AG04450 (cell line): Measurements from ENCODE around the gene APP. TPM values are rescaled to one million over a fixed set of nuclear protein-coding genes. Genes with fewer than 3 reads are reported as not detected.

Experiments used
- CTCF ChIA-PET: fragments of 300-600, 350-600 bp; formaldehyde crosslinking; extraction: SDS; loops from one replicate; lab custom pipeline; 2022; ENCODE audit warnings: antibody characterized with exemption, inconsistent platforms; lab: Charles Lee
- POLR2A ChIA-PET: fragments of 350-600 bp; formaldehyde crosslinking; extraction: SDS; loops from one replicate; lab custom pipeline; 2021; ENCODE audit warnings: antibody characterized with exemption, inconsistent platforms; lab: Yijun Ruan, JAX
- DNase-seq: peaks from one replicate; pipeline ENCODE4 v3.0.0-alpha.2; 2011; ENCODE audit warnings: low read depth, low spot score
- H3K27ac ChIP-seq: one replicate; pipeline ENCODE4 v1.5.1; 2012; ENCODE audit warnings: low read depth, low read length, control low read depth
- H3K27me3 ChIP-seq: one replicate; pipeline ENCODE4 v1.6.0; 2012; ENCODE audit warnings: low read length; ENCODE audit not compliant: control insufficient read depth, insufficient read depth
- H3K4me3 ChIP-seq: 2 replicates; pipeline ENCODE4 v1.5.1; 2011; ENCODE audit warnings: mild to moderate bottlenecking, low read depth, low read length, control low read depth
- H3K9me3 ChIP-seq: 2 replicates; pipeline ENCODE4 v1.5.1; 2012; ENCODE audit warnings: low read length; ENCODE audit not compliant: control insufficient read depth, insufficient read depth
- CTCF ChIP-seq: IDR thresholded peaks from 2 replicates; pipeline ENCODE4 v1.5.1; 2011; ENCODE audit warnings: low read depth, low read length, control low read depth, inconsistent platforms
- polyA plus RNA-seq: library from polyadenylated mRNA; depleted of rRNA; stranded (reverse); fragments of >200 nt; gene quantifications from 2 replicates; pipeline ENCODE4 v1.2.3, GENCODE V29; 2011

Gene APP
- polyA plus RNA-seq, 1 experiment, result 870 TPM

GRCh38 chr21:26171258-26172100, 909 bp upstream of the APP start:
- ChIA-PET POLR2A (interaction anchor here (0.6 kb wide), 1 partner anchor 1865 kb away, joined by 3 read pairs; no protein-coding TSS in a partner anchor), CTCF (interaction anchor here (0.6 to 1.8 kb wide), 14 partner anchors 10 to 563 kb away, joined by 3 to 15 read pairs (median 4); no protein-coding TSS in a partner anchor)
- no peak for DNase-seq
- Histone ChIP-seq H3K9me3 (no peaks in the 10 kb centered on the region; the same call in 1 of the 2 replicates), H3K4me3 (peak overlapping the region; percentile 73), H3K27ac (no peak overlapping the region), H3K27me3 (peaks cover 6% of the 10 kb centered on the region)
- no peak for TF ChIP-seq CTCF

- Histone ChIP-seq H3K4me3 (peak overlapping the region; percentile 85), H3K27ac (peak overlapping the region; percentile 77), H3K9me3 (no peaks in the 10 kb centered on the region; the same call in 1 of the 2 replicates), H3K27me3 (peaks cover 6% of the 10 kb centered on the region)
- TF ChIP-seq CTCF, result no peak
- ChIA-PET CTCF (interaction anchor here (0.6 to 2.7 kb wide), 12 partner anchors 11 to 289 kb away, joined by 3 to 21 read pairs (median 4); no protein-coding TSS in a partner anchor), POLR2A (interaction anchor here (0.6 to 1.6 kb wide), 6 partner anchors 30 to 666 kb away, joined by 3 to 8 read pairs (median 4); partner anchors contain the start of genes ATP5PF and GABPA)
- no peak for DNase-seq
Measured at GRCh38 chr21:26169611-26170470, 729 bp downstream of the APP start.

- Histone ChIP-seq H3K4me3 (peak overlapping the region; percentile 85), H3K27me3 (peaks cover 6% of the 10 kb centered on the region), H3K9me3 (no peaks in the 10 kb centered on the region; the same call in 1 of the 2 replicates), H3K27ac (peak overlapping the region; percentile 68)
- peak; percentile 63 for TF ChIP-seq CTCF
- POLR2A ChIA-PET, result interaction anchor here (0.7 to 1.6 kb wide), 4 partner anchors 21 to 434 kb away, joined by 3 to 8 read pairs (median 4); partner anchors contain the start of genes ATP5PF and GABPA
- CTCF ChIA-PET, result interaction anchor here (0.6 to 2.7 kb wide), 9 partner anchors 11 to 288 kb away, joined by 3 to 21 read pairs (median 5); no protein-coding TSS in a partner anchor
- no peak for DNase-seq
Measured at GRCh38 chr21:26169061-26169610, 1.4 kb downstream of the APP start.

- no peak for DNase-seq
- Histone ChIP-seq H3K4me3 (peak overlapping the region; percentile 85), H3K9me3 (no peaks in the 10 kb centered on the region; the same call in 1 of the 2 replicates), H3K27me3 (peaks cover 3% of the 10 kb centered on the region), H3K27ac (no peak overlapping the region)
- no peak for TF ChIP-seq CTCF
- ChIA-PET POLR2A (interaction anchor here (0.7 to 1.6 kb wide), 3 partner anchors 20 to 126 kb away, joined by 3 to 8 read pairs (median 5); no protein-coding TSS in a partner anchor), CTCF (interaction anchor here (0.7 to 2.7 kb wide), 12 partner anchors 10 to 560 kb away, joined by 3 to 21 read pairs (median 4); no protein-coding TSS in a partner anchor)
Measured at GRCh38 chr21:26168371-26168770, 2.2 kb downstream of the APP start.
